ENCODE measurements around the gene ABCC1.

DNA sequence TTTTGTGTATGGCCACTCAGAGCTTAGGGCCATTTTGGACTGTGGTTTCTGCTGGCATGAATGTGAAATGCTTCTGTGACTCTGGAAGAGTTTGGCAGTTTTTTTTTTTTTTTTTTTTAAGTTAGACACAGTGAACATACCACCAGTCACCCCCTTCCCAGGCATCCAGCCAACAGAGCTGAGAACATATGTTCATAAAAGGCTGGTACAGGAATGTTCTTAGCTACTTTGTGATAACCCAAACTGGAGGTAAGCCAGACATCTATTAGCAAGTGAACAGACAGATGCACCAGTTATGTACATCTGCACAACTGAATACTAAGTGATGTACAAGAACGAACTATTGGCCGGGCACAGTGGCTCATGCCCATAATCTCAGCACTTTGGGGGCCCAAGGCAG is 92.7 kb downstream of the ABCC1 start:
- peak; percentile 50 for TF ChIP-seq POLR2AphosphoS5 (IDR thresholded peaks at IDR 0.05)
- TF ChIP-seq, protein P1, sequence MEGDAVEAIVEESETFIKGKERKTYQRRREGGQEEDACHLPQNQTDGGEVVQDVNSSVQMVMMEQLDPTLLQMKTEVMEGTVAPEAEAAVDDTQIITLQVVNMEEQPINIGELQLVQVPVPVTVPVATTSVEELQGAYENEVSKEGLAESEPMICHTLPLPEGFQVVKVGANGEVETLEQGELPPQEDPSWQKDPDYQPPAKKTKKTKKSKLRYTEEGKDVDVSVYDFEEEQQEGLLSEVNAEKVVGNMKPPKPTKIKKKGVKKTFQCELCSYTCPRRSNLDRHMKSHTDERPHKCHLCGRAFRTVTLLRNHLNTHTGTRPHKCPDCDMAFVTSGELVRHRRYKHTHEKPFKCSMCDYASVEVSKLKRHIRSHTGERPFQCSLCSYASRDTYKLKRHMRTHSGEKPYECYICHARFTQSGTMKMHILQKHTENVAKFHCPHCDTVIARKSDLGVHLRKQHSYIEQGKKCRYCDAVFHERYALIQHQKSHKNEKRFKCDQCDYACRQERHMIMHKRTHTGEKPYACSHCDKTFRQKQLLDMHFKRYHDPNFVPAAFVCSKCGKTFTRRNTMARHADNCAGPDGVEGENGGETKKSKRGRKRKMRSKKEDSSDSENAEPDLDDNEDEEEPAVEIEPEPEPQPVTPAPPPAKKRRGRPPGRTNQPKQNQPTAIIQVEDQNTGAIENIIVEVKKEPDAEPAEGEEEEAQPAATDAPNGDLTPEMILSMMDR (IDR thresholded peaks at IDR 0.05): no peak
- no peak for TF ChIP-seq POLR2A (IDR thresholded peaks at IDR 0.05)
